Esophagus squamous epithelium (tissue), 5 donors: ENCODE measurements around the gene SPRY4. TPM values are rescaled to one million over a fixed set of nuclear protein-coding genes. Genes with fewer than 3 reads are reported as not detected.
"Not testable (repeated sequence)": the region's sequence is repeated elsewhere in the genome, so short reads cannot be mapped to it uniquely, and the experiment has no call there.

ENCODE experiments used
- DNase-seq: peaks from one replicate; lab custom pipeline; 2025; lab: John Stamatoyannopoulos, UW
- H3K27ac ChIP-seq, 4 donors: fragments of 200-600 bp; sonication (generic); one replicate each; pipeline ENCODE4 v1.5.1; 2016 to 2019; ENCODE audit warnings: mild to moderate bottlenecking in 1 of 4
- H3K27me3 ChIP-seq, 4 donors: fragments of 200-600 bp; sonication (generic); 1 replicate in 3 of 4; 2 replicates in 1 of 4; pipeline versions ENCODE4 v1.5.1 to v1.6.0; 2017 to 2021; ENCODE audit warnings: antibody characterized with exemption in 1 of 4
- H3K36me3 ChIP-seq, 3 donors: fragments of 200-600 bp; sonication (generic); one replicate each; pipeline ENCODE4 v1.5.1; 2016 to 2019
- H3K4me1 ChIP-seq, 3 donors: fragments of 200-600 bp; sonication (generic); one replicate each; pipeline ENCODE4 v1.5.1; 2017 to 2019
- H3K4me3 ChIP-seq, 4 donors: fragments of 200-600 bp; sonication (generic); 1 replicate in 3 of 4; 2 replicates in 1 of 4; pipeline ENCODE4 v1.5.1; 2016 to 2019; ENCODE audit warnings: mild to moderate bottlenecking in 2 of 4, moderate library complexity in 1 of 4
- H3K9me3 ChIP-seq, 3 donors: fragments of 200-600 bp; sonication (generic); one replicate each; pipeline ENCODE4 v1.5.1; 2016 to 2019
- CTCF ChIP-seq, 6 experiments: fragments of 450-650 bp in 4 of 6; fragments of 200-600 bp in 2 of 6; sonication (generic) in 2 of 6; IDR thresholded peaks; one replicate each; pipeline ENCODE4 v1.5.1; 2016 to 2019; ENCODE audit warnings: antibody characterized with exemption in 6 of 6, mild to moderate bottlenecking in 4 of 6, moderate library complexity in 4 of 6
- POLR2A ChIP-seq, 4 donors: fragments of 450-650 bp; IDR thresholded peaks; one replicate each; pipeline ENCODE4 v1.6.1; 2017; ENCODE audit warnings: antibody characterized with exemption in 4 of 4, mild to moderate bottlenecking in 4 of 4, moderate library complexity in 3 of 4
- WGBS, 2 donors: methylation state at CpG; one replicate each; pipeline ENCODE4 v1.1.5; 2018; 5-methylcytosine and 5-hydroxymethylcytosine counted together
- intact Hi-C: fragments of 100-400 bp; cut with DNase I; formaldehyde crosslinking; loops from one replicate; pipeline ENCODE4 v1.15.0; 2022
- total RNA-seq, 4 donors: library from RNA; depleted of rRNA; stranded (reverse); fragments of >200 nt; gene quantifications; one replicate each; pipeline ENCODE4 v1.1.0, GENCODE V29; 2016
- donor health status: DM: yes; HTN: yes; CAD: no.

Gene SPRY4
- total RNA-seq, 4 donors from 2014 or later: 1.9 to 7.1 (median 4.4) TPM

GRCh38 chr5:142303565-142303964, 21.3 kb downstream of the SPRY4 start:
- WGBS, 2 donors: 78 to 81% methylated on average over 7 of the region's 7 CpGs
- TF ChIP-seq CTCF (IDR thresholded peaks at IDR 0.05): no peak
- TF ChIP-seq POLR2A (IDR thresholded peaks at IDR 0.05): no peak
- Histone ChIP-seq H3K27me3 (no peaks in the 10 kb centered on the region), H3K4me1 (no peaks in the 10 kb centered on the region), H3K4me3 (no peak overlapping the region), H3K36me3 (no peaks in the 10 kb centered on the region), H3K9me3 (no peaks in the 10 kb centered on the region), H3K27ac (no peak overlapping the region)
- no peak for DNase-seq
- intact Hi-C loops: no loop called here

DNA sequence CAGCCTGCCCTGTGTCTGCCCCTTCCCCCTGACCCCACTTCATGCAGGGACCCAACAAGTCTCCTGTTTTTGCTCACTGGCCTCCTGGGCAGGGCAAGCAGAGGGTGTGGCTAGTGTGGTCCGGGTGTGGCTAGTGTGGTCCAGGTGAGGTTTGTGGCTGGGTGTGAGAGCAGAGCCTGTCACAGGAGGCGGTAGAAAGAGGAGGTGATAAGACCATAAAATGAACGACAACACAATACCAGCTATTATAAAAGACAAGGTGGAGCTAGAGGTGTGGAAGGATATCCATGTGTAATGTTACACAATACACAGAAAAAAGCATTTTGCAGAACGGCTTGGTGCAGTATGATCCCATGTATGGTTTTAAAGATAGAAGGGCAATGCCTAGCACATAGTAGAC, 23.3 kb downstream of the SPRY4 start:
- intact Hi-C loops: no loop called here
- WGBS, 2 donors: 76 to 79% methylated on average over 3 of the region's 4 CpGs
- no peak for DNase-seq
- H3K36me3 ChIP-seq: no peaks in the 10 kb centered on the region
- H3K27ac ChIP-seq: no peak overlapping the region
- no peaks in the 10 kb centered on the region for H3K27me3 ChIP-seq
- TF ChIP-seq POLR2A (IDR thresholded peaks at IDR 0.05) (no peak), CTCF (IDR thresholded peaks at IDR 0.05) (no peak)
- no peak overlapping the region for H3K4me3 ChIP-seq
- no peaks in the 10 kb centered on the region for H3K9me3 ChIP-seq
- peaks cover 0 to 5% (median 0%) of the 10 kb centered on the region in 3 donors for H3K4me1 ChIP-seq

GRCh38 chr5:142300677-142301076, 24.1 kb downstream of the SPRY4 start:
- H3K4me3 ChIP-seq: no peak overlapping the region
- H3K27me3 ChIP-seq: no peaks in the 10 kb centered on the region
- no peak overlapping the region for H3K27ac ChIP-seq
- 81 to 99% methylated on average over 6 to 8 of the region's 8 CpGs for WGBS, 2 donors
- intact Hi-C loops: no loop called here
- H3K4me1 ChIP-seq: peaks cover 0 to 6% (median 5%) of the 10 kb centered on the region in 3 donors
- H3K36me3 ChIP-seq: no peaks in the 10 kb centered on the region
- DNase-seq: no peak
- no peak for TF ChIP-seq POLR2A (IDR thresholded peaks at IDR 0.05)
- TF ChIP-seq CTCF (IDR thresholded peaks at IDR 0.05): no peak
- H3K9me3 ChIP-seq: no peaks in the 10 kb centered on the region

GRCh38 chr5:142298789-142299188, 26.0 kb downstream of the SPRY4 start:
- no peak for DNase-seq
- no peaks in the 10 kb centered on the region for H3K27me3 ChIP-seq
- H3K27ac ChIP-seq: no peak overlapping the region
- no peak overlapping the region for H3K4me3 ChIP-seq
- 79 to 83% methylated on average over 6 of the region's 6 CpGs for WGBS, 2 donors
- peaks cover 0 to 12% (median 5%) of the 10 kb centered on the region in 3 donors for H3K4me1 ChIP-seq
- intact Hi-C loops: no loop called here
- no peaks in the 10 kb centered on the region for H3K36me3 ChIP-seq
- H3K9me3 ChIP-seq: no peaks in the 10 kb centered on the region
- TF ChIP-seq CTCF (IDR thresholded peaks at IDR 0.05) (no peak), POLR2A (IDR thresholded peaks at IDR 0.05) (no peak)

DNA sequence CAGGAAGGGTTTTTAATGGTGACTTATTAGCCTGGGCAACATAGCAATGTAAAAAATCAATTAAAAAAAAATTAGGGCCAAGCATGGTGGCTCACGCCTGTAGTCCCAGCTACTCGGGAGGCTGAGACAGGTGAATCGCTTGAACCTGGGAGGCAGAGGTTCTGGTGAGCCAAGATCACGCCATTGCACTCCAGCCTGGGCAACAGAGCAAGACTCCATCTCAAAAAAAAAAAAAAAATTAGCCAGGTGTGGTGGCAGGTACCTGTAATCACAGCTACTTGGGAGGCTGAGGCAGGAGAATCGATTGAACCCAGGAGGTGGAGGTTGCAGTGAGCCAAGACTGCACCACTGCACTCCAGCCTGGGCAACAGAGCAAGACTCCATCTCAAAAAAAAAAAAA, 27.0 kb downstream of the SPRY4 start:
- H3K9me3 ChIP-seq, H3K4me3 ChIP-seq, H3K36me3 ChIP-seq, DNase-seq, intact Hi-C loops, H3K27me3 ChIP-seq, H3K27ac ChIP-seq: not testable (repeated sequence)
- WGBS, 2 donors: 87 to 94% methylated on average over 5 of the region's 5 CpGs
- H3K4me1 ChIP-seq: peaks cover 0 to 12% (median 5%) of the 10 kb centered on the region in 3 donors

DNA sequence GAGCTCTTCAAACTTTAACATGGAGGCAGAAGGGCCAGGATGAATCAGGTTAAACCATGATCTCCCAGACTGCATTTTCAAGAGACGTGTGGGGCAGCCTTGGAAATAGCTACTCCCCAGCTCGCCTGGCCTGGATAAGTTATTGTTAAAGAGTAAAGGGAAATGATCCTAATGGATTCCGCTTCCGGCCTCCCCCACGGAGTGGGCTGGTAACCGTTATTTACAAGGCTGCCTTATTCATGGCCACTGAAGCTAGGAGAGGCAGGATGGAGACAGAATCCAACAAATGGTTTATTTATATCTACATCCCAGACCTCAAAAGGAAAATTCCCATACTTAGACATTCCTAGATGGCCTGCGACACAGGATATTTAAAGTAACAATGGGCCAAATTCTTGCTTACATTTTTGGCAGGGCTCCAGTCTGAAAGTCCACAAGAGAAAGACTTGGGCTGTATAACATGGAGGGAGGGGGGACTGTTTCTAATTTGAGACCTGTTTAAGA, 27.9 kb downstream of the SPRY4 start:
- Histone ChIP-seq H3K4me1 (peaks cover 0 to 12% (median 5%) of the 10 kb centered on the region in 3 donors), H3K4me3 (no peak overlapping the region), H3K9me3 (no peaks in the 10 kb centered on the region), H3K27me3 (no peaks in the 10 kb centered on the region), H3K36me3 (no peaks in the 10 kb centered on the region), H3K27ac (peak overlapping the region in 2 of 4 donors; percentile 29 to 43)
- intact Hi-C loops: no loop called here
- WGBS, 2 donors: 38 to 76% methylated on average over 6 to 7 of the region's 7 CpGs
- no peak for DNase-seq
- no peak for TF ChIP-seq CTCF (IDR thresholded peaks at IDR 0.05)
- TF ChIP-seq POLR2A (IDR thresholded peaks at IDR 0.05): no peak
